Ishikawa (cell line): Measurements from ENCODE around the gene LILRB1.
"Not testable (repeated sequence)": the region's sequence is repeated elsewhere in the genome, so short reads cannot be mapped to it uniquely, and the experiment has no call there.

ENCODE experiments used
- CEBPB ChIP-seq: IDR thresholded peaks from 2 replicates; pipeline ENCODE4 v1.6.1; 2012
- EP300 ChIP-seq: IDR thresholded peaks from 2 replicates; pipeline ENCODE4 v1.6.1; 2012; ENCODE audit warnings: borderline replicate concordance
- NFIC ChIP-seq: IDR thresholded peaks from 2 replicates; pipeline ENCODE4 v1.6.1; 2012
- RAD21 ChIP-seq: IDR thresholded peaks from 2 replicates; pipeline ENCODE4 v1.6.1; 2012; ENCODE audit warnings: low read depth
- TAF1 ChIP-seq: IDR thresholded peaks from 2 replicates; pipeline ENCODE4 v1.6.1; 2012; ENCODE audit warnings: low read depth, mild to moderate bottlenecking
- USF1 ChIP-seq: IDR thresholded peaks from 2 replicates; pipeline ENCODE4 v1.6.1; 2012
- YY1 ChIP-seq: IDR thresholded peaks from 2 replicates; pipeline ENCODE4 v1.6.1; 2012; ENCODE audit warnings: low read depth
- ZBTB7A ChIP-seq: IDR thresholded peaks from 2 replicates; pipeline ENCODE4 v1.6.1; 2012; ENCODE audit warnings: low read depth

- not testable (repeated sequence) for TF ChIP-seq NFIC, ZBTB7A, USF1, RAD21, TAF1, CEBPB, YY1, EP300
Measured at GRCh38 chr19:54593445-54593844, 36.8 kb upstream of the LILRB1 start, which contains the start of gene LILRA1.
